Activated CD4-positive, alpha-beta memory T cell treated with anti-CD3 and anti-CD28 coated beads, Interleukin-2, amount 10 ng/mL, durations not matched to agents 7 days and 5 days (primary cell): ENCODE data around the gene LIN37. TPM values are rescaled to one million over a fixed set of nuclear protein-coding genes. Genes with fewer than 3 reads are reported as not detected.

Experiments
- CTCF ChIA-PET: fragments of 350-600 bp; sonication (Branson Sonifier 250); formaldehyde crosslinking; loops from one replicate; lab custom pipeline; 2021; ENCODE audit warnings: antibody characterized with exemption, inconsistent platforms; lab: Charles Lee
- POLR2A ChIA-PET: fragments of 350-600 bp; sonication (Branson Sonifier 250); formaldehyde crosslinking; loops from one replicate; lab custom pipeline; 2021; ENCODE audit warnings: antibody characterized with exemption; lab: Charles Lee
- DNase-seq: peaks from one replicate; pipeline ENCODE4 v3.0.0-alpha.2; 2020
- H3K27ac Mint-ChIP-seq: one replicate; pipeline ENCODE4 v1.8.0; 2021; ENCODE audit warnings: mild to moderate bottlenecking, mixed read lengths
- H3K27me3 Mint-ChIP-seq: one replicate; pipeline ENCODE4 v1.8.0; 2021; ENCODE audit warnings: mixed read lengths
- H3K36me3 Mint-ChIP-seq: one replicate; pipeline ENCODE4 v1.8.0; 2021; ENCODE audit warnings: low read depth, mixed read lengths
- H3K4me1 Mint-ChIP-seq: one replicate; pipeline ENCODE4 v1.8.0; 2021; ENCODE audit warnings: mixed read lengths
- H3K4me3 Mint-ChIP-seq: one replicate; pipeline ENCODE4 v1.8.0; 2021; ENCODE audit warnings: mild to moderate bottlenecking, mixed read lengths
- H3K9me3 Mint-ChIP-seq: one replicate; pipeline ENCODE4 v1.8.0; 2021; ENCODE audit warnings: mixed read lengths
- total RNA-seq, 2 experiments: library from RNA; stranded (reverse); gene quantifications; one replicate each; pipeline ENCODE4 v1.2.3, GENCODE V29; 2021

LIN37 gene
- total RNA-seq, 2 experiments from 2014 or later, result 13.1 to 16.2 TPM

GRCh38 chr19:35731353-35731752, 17.0 kb upstream of the LIN37 start:
- DNase-seq, result no peak
- H3K9me3 Mint-ChIP-seq, result no peaks in the 10 kb centered on the region
- POLR2A ChIA-PET, result interaction anchor here (1.1 to 3.1 kb wide), 5 partner anchors 10 to 19 kb away, joined by 3 to 12 read pairs (median 4); partner anchors contain the start of genes IGFLR1 and LIN37
- H3K27ac Mint-ChIP-seq, result no peak overlapping the region
- no peaks in the 10 kb centered on the region for H3K27me3 Mint-ChIP-seq
- peaks cover 4% of the 10 kb centered on the region for H3K4me1 Mint-ChIP-seq
- CTCF ChIA-PET, result no interaction called here
- H3K4me3 Mint-ChIP-seq, result no peak overlapping the region
- H3K36me3 Mint-ChIP-seq, result peaks cover 72% of the 10 kb centered on the region

DNA sequence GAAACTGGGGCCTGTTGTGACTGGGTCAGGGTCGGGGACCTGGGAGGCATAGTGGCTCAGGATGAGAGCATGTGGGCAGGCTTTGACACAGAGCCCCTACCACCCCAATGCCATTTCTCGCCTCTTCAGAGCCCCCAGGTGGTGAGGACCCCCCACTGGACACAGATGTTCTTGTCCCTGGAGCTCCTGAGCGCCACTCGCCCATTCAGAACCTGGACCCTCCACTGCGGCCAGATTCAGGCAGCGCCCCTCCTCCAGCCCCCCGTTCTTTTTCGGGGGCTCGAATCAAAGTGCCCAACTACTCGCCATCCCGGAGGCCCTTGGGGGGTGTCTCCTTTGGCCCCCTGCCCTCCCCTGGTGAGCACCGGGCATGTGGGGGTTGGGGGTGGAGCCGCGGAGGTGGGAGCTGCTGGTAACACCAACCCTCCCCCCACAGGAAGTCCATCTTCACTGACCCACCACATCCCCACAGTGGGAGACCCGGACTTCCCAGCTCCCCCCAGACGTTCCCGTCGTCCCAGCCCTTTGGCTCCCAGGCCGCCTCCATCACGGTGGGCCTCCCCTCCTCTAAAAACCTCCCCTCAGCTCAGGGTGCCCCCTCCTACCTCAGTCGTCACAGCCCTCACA, 16.5 kb upstream of the LIN37 start:
- no peak overlapping the region for H3K27ac Mint-ChIP-seq
- ChIA-PET CTCF (no interaction called here), POLR2A (interaction anchor here (1.0 to 3.1 kb wide), 5 partner anchors 8 to 16 kb away, joined by 3 to 12 read pairs (median 4); partner anchors contain the start of genes IGFLR1 and LIN37)
- no peaks in the 10 kb centered on the region for H3K9me3 Mint-ChIP-seq
- H3K4me3 Mint-ChIP-seq, result no peak overlapping the region
- H3K4me1 Mint-ChIP-seq, result peaks cover 8% of the 10 kb centered on the region
- DNase-seq, result no peak
- H3K36me3 Mint-ChIP-seq, result peaks cover 73% of the 10 kb centered on the region
- no peaks in the 10 kb centered on the region for H3K27me3 Mint-ChIP-seq

DNA sequence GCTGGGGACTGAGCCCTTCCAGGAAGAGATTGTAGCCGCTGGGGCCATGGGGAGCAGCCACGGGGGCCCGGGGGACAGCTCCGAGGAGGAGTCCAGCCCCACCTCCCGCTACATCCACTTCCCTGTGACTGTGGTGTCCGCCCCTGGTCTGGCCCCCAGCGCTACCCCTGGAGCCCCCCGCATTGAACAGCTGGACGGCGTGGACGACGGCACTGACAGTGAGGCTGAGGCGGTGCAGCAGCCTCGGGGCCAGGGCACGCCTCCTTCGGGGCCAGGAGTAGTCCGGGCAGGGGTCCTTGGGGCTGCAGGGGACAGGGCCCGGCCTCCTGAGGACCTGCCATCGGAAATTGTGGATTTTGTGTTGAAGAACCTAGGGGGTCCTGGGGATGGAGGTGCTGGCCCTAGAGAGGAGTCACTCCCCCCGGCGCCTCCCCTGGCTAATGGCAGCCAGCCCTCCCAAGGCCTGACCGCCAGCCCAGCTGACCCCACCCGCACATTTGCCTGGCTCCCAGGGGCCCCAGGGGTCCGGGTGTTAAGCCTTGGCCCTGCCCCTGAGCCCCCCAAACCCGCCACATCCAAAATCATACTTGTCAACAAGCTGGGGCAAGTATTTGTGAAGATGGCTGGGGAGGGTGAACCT, 15.7 kb upstream of the LIN37 start:
- ChIA-PET POLR2A (interaction anchor here (1.0 to 3.1 kb wide), 4 partner anchors 8 to 12 kb away, joined by 3 to 12 read pairs (median 4); partner anchors contain the start of gene IGFLR1), CTCF (no interaction called here)
- DNase-seq, result no peak
- Mint-ChIP-seq H3K9me3 (no peaks in the 10 kb centered on the region), H3K27ac (no peak overlapping the region), H3K36me3 (peaks cover 71% of the 10 kb centered on the region), H3K27me3 (no peaks in the 10 kb centered on the region), H3K4me1 (peaks cover 14% of the 10 kb centered on the region), H3K4me3 (no peak overlapping the region)

- peaks cover 71% of the 10 kb centered on the region for H3K36me3 Mint-ChIP-seq
- H3K27ac Mint-ChIP-seq, result peak overlapping the region; percentile 31
Observed at GRCh38 chr19:35733180-35734125, 14.9 kb upstream of the LIN37 start.

GRCh38 chr19:35734273-35734672, 14.1 kb upstream of the LIN37 start:
- H3K4me3 Mint-ChIP-seq, result no peak overlapping the region
- peaks cover 20% of the 10 kb centered on the region for H3K4me1 Mint-ChIP-seq
- H3K9me3 Mint-ChIP-seq, result no peaks in the 10 kb centered on the region
- no peak overlapping the region for H3K27ac Mint-ChIP-seq
- no peaks in the 10 kb centered on the region for H3K27me3 Mint-ChIP-seq
- POLR2A ChIA-PET, result interaction anchor here (1.2 to 4.1 kb wide), 2 partner anchors 11 to 16 kb away, joined by 7 to 13 read pairs; partner anchors contain the start of genes PSENEN and U2AF1L4
- CTCF ChIA-PET, result no interaction called here
- peaks cover 70% of the 10 kb centered on the region for H3K36me3 Mint-ChIP-seq
- no peak for DNase-seq

More at GRCh38 chr19:35733180-35734125, 14.9 kb upstream of the LIN37 start:
- Mint-ChIP-seq H3K4me1 (peaks cover 14% of the 10 kb centered on the region), H3K27me3 (no peaks in the 10 kb centered on the region), H3K4me3 (no peak overlapping the region), H3K9me3 (no peaks in the 10 kb centered on the region)
- POLR2A ChIA-PET, result interaction anchor here (1.2 to 4.1 kb wide), 3 partner anchors 10 to 15 kb away, joined by 7 to 13 read pairs (median 12); partner anchors contain the start of genes IGFLR1, PSENEN and U2AF1L4
- no peak for DNase-seq
- CTCF ChIA-PET, result no interaction called here

GRCh38 chr19:35734889-35735288, 13.5 kb upstream of the LIN37 start:
- POLR2A ChIA-PET, result interaction anchor here (1.2 to 4.1 kb wide), 3 partner anchors 10 to 16 kb away, joined by 4 to 13 read pairs (median 7); partner anchors contain the start of genes PSENEN and U2AF1L4
- no peak for DNase-seq
- H3K27me3 Mint-ChIP-seq, result no peaks in the 10 kb centered on the region
- peaks cover 64% of the 10 kb centered on the region for H3K36me3 Mint-ChIP-seq
- H3K9me3 Mint-ChIP-seq, result no peaks in the 10 kb centered on the region
- H3K4me3 Mint-ChIP-seq, result no peak overlapping the region
- CTCF ChIA-PET, result no interaction called here
- peaks cover 24% of the 10 kb centered on the region for H3K4me1 Mint-ChIP-seq
- H3K27ac Mint-ChIP-seq, result no peak overlapping the region

DNA sequence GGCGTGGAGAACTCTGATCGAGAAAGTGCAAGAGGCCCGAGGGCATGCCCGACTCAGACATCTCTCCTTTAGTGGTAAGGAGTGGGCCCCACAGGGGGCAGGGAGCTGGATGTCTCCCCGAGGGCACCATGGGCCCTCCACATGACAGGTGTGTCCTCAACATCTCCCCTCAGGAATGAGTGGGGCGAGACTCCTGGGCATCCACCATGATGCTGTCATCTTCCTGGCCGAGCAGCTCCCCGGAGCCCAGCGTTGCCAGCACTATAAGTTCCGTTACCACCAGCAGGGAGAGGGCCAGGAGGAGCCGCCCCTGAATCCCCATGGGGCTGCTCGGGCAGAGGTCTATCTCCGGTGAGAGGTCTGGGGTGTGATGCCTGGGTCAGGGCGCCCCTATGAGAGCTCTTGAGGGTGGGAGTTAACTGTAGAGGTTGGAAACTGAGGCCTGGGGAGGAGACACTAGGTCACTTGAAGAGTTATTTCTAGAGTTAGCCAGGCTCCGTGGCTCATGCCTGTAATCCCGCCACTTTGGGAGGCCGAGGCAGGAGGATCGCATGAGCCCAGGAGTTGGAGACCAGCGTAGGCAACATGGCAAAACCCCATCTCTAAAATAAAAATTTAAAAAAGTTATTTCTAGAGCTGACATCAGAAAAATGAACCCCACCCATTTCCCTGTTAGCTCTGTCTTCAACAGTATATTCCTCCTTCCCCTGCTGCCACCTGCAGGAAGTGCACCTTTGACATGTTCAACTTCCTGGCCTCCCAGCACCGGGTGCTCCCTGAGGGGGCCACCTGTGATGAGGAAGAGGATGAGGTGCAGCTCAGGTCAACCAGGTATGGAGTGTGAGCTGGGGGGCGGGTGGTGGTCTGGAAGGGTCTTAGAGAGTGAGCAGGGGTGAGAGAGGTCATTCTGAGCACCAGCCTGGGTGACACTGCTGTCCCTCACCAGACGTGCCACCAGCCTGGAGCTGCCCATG, 11.2 kb upstream of the LIN37 start:
- DNase-seq, result no peak

DNA sequence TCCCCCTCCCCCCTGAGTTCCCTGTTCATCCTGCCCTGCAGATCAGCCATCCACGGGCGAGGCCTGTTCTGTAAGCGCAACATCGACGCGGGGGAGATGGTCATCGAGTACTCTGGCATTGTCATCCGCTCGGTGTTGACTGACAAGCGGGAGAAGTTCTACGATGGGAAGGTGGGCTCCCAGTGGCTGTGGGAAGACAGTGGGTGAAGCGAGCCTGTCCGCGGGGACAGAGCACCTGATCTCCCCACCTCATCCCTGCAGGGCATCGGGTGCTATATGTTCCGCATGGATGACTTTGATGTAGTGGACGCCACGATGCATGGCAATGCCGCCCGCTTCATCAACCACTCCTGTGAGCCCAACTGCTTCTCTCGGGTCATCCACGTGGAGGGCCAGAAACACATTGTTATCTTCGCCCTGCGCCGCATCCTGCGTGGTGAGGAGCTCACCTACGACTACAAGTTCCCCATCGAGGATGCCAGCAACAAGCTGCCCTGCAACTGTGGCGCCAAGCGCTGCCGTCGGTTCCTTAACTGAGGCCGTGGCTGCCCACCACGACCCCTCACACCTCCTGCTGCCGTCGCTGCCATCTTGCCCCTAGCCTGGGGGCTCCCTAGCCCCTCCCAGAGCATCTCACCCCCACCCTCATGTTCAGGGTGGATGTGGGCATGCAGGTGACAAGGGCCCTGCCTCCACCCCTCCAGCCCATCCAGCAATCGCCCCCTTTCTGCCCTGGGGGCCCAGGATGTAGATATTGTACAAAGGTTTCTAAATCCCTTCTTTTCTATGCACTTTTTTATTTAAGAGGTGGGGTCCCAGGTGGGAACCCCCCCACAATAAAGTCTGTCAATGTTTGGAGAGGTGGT, 10.1 kb upstream of the LIN37 start:
- ChIA-PET CTCF (interaction anchor here (0.8 to 2.5 kb wide), 5 partner anchors 10 to 46 kb away, joined by 3 to 12 read pairs (median 4); partner anchors contain the start of gene LIN37), POLR2A (interaction anchor here (0.7 to 5.3 kb wide), 9 partner anchors 10 to 82 kb away, joined by 3 to 45 read pairs (median 4); partner anchors contain the start of gene KMT2B)
- H3K27ac Mint-ChIP-seq, result peak overlapping the region; percentile 10
- no peaks in the 10 kb centered on the region for H3K9me3 Mint-ChIP-seq
- H3K4me1 Mint-ChIP-seq, result peaks cover 37% of the 10 kb centered on the region
- no peaks in the 10 kb centered on the region for H3K27me3 Mint-ChIP-seq
- H3K4me3 Mint-ChIP-seq, result peak overlapping the region; percentile 21
- DNase-seq, result no peak
- H3K36me3 Mint-ChIP-seq, result peaks cover 47% of the 10 kb centered on the region

More for the DNA sequence above, 11.2 kb upstream of the LIN37 start:
- Mint-ChIP-seq H3K27ac (peak overlapping the region; percentile 70), H3K27me3 (no peaks in the 10 kb centered on the region), H3K4me1 (peaks cover 29% of the 10 kb centered on the region), H3K4me3 (no peak overlapping the region), H3K36me3 (peaks cover 45% of the 10 kb centered on the region), H3K9me3 (no peaks in the 10 kb centered on the region)
- ChIA-PET CTCF (interaction anchor here (0.7 to 2.5 kb wide), 8 partner anchors 11 to 44 kb away, joined by 3 to 12 read pairs (median 4); partner anchors contain the start of gene LIN37), POLR2A (interaction anchor here (0.7 to 4.1 kb wide), 11 partner anchors 8 to 83 kb away, joined by 3 to 17 read pairs (median 4); partner anchors contain the start of genes KMT2B, LIN37, PSENEN and U2AF1L4)

DNA sequence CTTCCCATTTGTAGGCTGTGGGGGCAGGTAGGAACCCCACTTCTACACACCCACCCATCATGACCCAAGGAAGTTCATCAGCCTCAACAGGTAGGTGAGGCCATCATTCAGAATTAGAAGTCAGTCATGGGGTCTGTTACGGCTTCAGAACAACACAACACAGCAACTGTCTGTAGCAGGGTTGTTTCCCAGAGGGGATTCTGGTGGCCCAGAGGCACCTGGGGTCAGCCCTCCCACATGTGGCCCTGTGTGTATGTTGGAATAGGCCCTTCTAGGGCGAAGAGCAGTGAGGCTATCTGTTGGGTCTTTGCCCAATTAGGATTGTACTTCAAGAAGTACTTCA, 9.5 kb upstream of the LIN37 start:
- Mint-ChIP-seq H3K9me3 (no peaks in the 10 kb centered on the region), H3K4me3 (peak overlapping the region; percentile 21), H3K36me3 (peaks cover 44% of the 10 kb centered on the region), H3K4me1 (peaks cover 41% of the 10 kb centered on the region), H3K27ac (no peak overlapping the region), H3K27me3 (no peaks in the 10 kb centered on the region)
- ChIA-PET POLR2A (interaction anchor here (1.0 to 5.3 kb wide), 2 partner anchors 19 to 81 kb away, joined by 3 to 45 read pairs; partner anchors contain the start of gene KMT2B), CTCF (interaction anchor here (0.8 kb wide), 1 partner anchor 46 kb away, joined by 3 read pairs; no protein-coding TSS in a partner anchor)
- DNase-seq, result no peak

GRCh38 chr19:35739275-35740107, 8.9 kb upstream of the LIN37 start:
- no peak overlapping the region for H3K27ac Mint-ChIP-seq
- H3K4me1 Mint-ChIP-seq, result peaks cover 47% of the 10 kb centered on the region
- DNase-seq, result no peak
- no peaks in the 10 kb centered on the region for H3K27me3 Mint-ChIP-seq
- ChIA-PET POLR2A (interaction anchor here (0.6 to 5.3 kb wide), 11 partner anchors 7 to 577 kb away, joined by 3 to 45 read pairs (median 5); partner anchors contain the start of gene KMT2B), CTCF (interaction anchor here (0.8 to 1.3 kb wide), 2 partner anchors 19 to 47 kb away, joined by 3 to 5 read pairs; no protein-coding TSS in a partner anchor)
- no peaks in the 10 kb centered on the region for H3K9me3 Mint-ChIP-seq
- peak overlapping the region; percentile 81 for H3K4me3 Mint-ChIP-seq
- peaks cover 44% of the 10 kb centered on the region for H3K36me3 Mint-ChIP-seq
